ENCODE measurements around the gene ATP13A3.
"Not testable (repeated sequence)": the region's sequence is repeated elsewhere in the genome, so short reads cannot be mapped to it uniquely, and the experiment has no call there.

Gene ATP13A3

DNA sequence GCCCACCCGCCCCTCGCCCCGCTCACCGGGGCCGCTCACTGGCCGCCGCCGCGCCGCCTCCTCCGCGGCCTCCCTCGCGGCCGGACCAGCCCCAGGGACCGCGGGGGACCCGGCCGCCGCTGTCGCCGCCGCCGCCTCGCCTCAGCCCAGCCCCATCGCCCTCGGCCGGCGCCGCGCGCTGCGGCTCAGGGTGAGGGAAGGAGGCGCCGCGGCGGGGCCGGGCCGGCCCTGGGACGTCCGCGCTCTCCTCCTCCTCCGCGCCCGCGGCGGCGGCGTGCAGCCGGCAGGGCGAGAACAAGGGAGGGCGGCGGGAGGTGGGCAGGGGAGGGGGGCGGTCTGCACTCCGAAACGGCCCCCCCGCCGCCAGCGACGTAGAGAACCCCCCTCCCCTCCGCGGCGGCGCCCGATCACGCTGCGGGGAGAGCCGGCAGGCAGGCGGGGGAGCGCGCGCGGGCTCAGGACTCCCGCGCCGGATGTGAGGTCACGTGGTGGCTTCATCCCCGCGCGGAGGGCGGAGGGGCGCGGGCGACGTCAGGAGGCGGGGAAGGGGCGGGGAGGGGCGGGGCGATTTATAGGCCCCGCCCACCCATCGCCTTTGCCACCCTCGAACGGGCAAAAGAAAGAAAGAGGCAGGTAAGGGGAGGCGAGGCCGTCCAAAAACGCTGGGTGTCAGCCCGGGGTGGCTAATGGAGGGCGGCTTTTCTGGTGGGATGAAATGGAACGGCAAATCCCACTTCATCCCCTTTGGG is at the start of gene ATP13A3:
Gene ATP13A3, minus strand, starts transcription at position 463 of the 749 bp plus-strand sequence. CDS start 24,812 bp downstream, outside the sequence.
- Mint-ChIP-seq H3K36me3 (ENCODE audit: low read depth) (peaks cover 39% of the 10 kb centered on the region), H3K4me1 (ENCODE audit: low read depth) (peaks cover 52% of the 10 kb centered on the region), H3K9me3 (no peaks in the 10 kb centered on the region), H3K4me3 (peak within 1 kb of the TSS; percentile 89), H3K27ac (peak within 1 kb of the TSS; percentile 92), H3K27me3 (ENCODE audit: low read depth) (no peaks in the 10 kb centered on the region)
- peak; percentile 88 for DNase-seq (ENCODE audit: low spot score)

DNA sequence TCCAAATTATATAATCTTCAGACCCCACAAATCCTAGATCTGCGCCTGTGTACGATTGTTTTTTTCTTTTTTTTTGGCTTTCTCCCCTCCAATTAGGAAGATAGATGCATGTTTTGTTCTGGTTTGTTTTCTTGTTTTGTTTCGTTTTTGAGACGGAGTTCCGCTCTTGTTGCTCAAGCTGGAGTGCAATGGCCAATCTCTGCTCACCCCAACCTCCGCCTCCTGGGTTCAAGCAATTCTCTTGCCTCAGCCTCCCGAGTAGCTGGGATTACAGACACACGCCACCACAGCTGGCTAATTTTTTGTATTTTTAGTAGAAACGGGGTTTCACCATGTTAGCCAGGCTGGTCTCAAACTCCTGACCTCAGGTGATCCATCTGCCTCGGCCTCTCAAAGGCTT is 48.4 kb upstream of the ATP13A3 start:
- not testable (repeated sequence) for H3K27me3 Mint-ChIP-seq (ENCODE audit: low read depth); H3K36me3 Mint-ChIP-seq (ENCODE audit: low read depth); H3K27ac Mint-ChIP-seq; DNase-seq (ENCODE audit: low spot score); H3K4me1 Mint-ChIP-seq (ENCODE audit: low read depth); H3K4me3 Mint-ChIP-seq
- peaks cover 21% of the 10 kb centered on the region for H3K9me3 Mint-ChIP-seq

DNA sequence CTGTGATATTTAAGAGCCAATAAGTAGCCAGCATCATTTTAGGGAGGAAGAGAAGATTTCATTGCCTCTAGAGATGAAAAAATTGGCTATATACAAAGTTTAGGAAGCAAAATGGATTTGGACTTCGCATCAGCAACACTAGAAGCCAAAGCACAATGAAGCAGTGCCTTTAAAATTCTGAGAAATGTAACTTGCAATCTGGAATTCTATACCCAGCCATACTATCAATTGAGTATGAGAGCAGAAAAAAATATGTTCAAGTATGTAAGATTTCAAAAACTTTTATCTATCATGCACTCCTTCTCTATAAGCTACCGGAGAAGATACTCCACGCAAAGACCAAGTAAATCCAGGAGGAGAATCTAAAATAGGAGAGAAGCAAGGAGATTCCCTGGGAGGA is 47.4 kb upstream of the ATP13A3 start:
- Mint-ChIP-seq H3K9me3 (peaks cover 21% of the 10 kb centered on the region), H3K27ac (no peak overlapping the region), H3K4me1 (ENCODE audit: low read depth) (no peaks in the 10 kb centered on the region), H3K27me3 (ENCODE audit: low read depth) (peaks cover 2% of the 10 kb centered on the region), H3K36me3 (ENCODE audit: low read depth) (no peaks in the 10 kb centered on the region), H3K4me3 (no peak overlapping the region)
- DNase-seq (ENCODE audit: low spot score) = no peak

DNA sequence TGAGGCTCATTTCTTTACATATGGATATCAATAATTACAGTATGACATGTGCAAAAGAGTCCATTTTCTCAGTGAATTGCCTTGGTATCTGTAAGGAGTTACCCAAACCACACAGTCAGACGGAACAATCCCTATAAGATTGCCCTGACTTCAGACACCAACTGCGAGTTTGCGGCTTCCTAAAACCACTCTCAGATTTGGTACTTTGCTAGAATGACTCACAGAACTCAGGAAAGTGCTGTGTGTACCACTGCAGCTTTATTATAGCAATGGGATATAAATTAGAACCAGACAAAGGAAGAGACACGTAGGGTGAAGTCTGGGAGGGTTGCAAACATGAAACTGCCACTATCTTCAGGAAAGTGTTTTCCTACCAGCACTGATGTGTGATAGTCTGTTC is 45.8 kb upstream of the ATP13A3 start:
- DNase-seq (ENCODE audit: low spot score) = no peak
- peaks cover 21% of the 10 kb centered on the region for H3K9me3 Mint-ChIP-seq
- H3K27me3 Mint-ChIP-seq (ENCODE audit: low read depth) = peaks cover 2% of the 10 kb centered on the region
- H3K27ac Mint-ChIP-seq = no peak overlapping the region
- no peaks in the 10 kb centered on the region for H3K36me3 Mint-ChIP-seq (ENCODE audit: low read depth)
- H3K4me1 Mint-ChIP-seq (ENCODE audit: low read depth) = no peaks in the 10 kb centered on the region
- H3K4me3 Mint-ChIP-seq = no peak overlapping the region

DNA sequence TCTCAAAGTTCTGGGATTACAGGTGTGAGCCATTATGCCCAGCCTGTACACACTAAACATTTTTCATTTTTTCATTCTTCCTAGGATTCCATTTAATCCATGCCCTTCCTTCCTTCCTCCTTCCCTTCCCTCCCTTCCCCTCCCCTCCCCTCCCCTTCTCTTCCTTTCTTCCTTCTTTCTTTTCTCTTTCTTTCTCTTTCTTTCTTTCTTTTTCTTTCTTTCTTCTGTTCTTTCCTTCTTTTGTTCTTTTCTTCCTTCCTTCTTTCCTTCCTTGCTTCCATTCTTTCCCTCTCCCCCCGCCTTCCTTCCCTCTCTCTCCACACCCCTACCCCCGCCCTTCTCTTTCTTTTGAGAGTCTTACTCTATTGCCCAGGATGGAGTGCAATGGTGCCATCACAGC is 40.9 kb upstream of the ATP13A3 start:
- Mint-ChIP-seq H3K4me3 (no peak overlapping the region), H3K4me1 (ENCODE audit: low read depth) (no peaks in the 10 kb centered on the region), H3K27me3 (ENCODE audit: low read depth) (peaks cover 5% of the 10 kb centered on the region), H3K36me3 (ENCODE audit: low read depth) (no peaks in the 10 kb centered on the region), H3K9me3 (no peaks in the 10 kb centered on the region), H3K27ac (no peak overlapping the region)
- no peak for DNase-seq (ENCODE audit: low spot score)

DNA sequence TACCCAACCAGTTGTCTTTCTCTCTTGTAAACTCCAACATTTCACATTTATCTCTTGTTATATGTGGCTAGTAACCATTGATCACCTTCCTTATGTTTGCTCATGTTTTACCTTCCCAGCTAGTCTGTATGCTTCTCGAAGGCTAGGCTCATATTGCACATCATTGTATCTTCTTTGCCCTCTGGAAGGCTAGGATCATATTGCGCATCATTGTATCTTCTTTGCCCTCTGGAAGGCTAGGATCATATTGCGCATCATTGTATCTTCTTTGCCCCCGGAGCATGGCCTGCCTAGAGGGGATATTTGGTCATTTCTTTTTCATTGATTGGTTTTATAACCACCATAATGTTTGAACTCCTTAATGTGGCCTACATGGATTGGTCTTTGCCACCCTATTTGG is 39.4 kb upstream of the ATP13A3 start:
- Mint-ChIP-seq H3K27me3 (ENCODE audit: low read depth) (peaks cover 5% of the 10 kb centered on the region), H3K27ac (no peak overlapping the region), H3K4me1 (ENCODE audit: low read depth) (peaks cover 5% of the 10 kb centered on the region), H3K4me3 (no peak overlapping the region), H3K36me3 (ENCODE audit: low read depth) (peaks cover 2% of the 10 kb centered on the region), H3K9me3 (peaks cover 3% of the 10 kb centered on the region)
- DNase-seq (ENCODE audit: low spot score) = no peak

DNA sequence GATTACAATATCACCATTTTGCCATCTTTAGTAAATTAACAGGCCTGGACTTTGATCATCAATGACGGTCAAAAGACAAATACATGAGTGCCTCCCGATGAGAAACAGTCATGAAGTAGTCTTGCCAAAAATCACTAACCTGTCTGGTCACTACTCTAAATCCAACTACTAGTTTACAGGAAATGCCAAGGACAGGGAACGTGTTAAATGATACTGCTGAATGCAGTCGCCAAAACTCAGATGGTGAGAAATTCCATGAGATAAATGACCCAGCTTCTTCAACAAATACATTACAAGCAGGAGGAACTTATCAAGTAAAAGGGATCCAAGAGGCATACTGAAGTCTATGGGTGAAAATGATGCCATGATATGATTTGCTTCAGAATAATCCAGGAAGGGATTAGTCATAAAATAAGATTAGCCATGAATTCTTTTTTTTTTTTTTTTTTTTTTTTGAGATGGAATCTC is 35.8 kb upstream of the ATP13A3 start:
- no peak overlapping the region for H3K27ac Mint-ChIP-seq
- H3K36me3 Mint-ChIP-seq (ENCODE audit: low read depth) = peaks cover 12% of the 10 kb centered on the region

DNA sequence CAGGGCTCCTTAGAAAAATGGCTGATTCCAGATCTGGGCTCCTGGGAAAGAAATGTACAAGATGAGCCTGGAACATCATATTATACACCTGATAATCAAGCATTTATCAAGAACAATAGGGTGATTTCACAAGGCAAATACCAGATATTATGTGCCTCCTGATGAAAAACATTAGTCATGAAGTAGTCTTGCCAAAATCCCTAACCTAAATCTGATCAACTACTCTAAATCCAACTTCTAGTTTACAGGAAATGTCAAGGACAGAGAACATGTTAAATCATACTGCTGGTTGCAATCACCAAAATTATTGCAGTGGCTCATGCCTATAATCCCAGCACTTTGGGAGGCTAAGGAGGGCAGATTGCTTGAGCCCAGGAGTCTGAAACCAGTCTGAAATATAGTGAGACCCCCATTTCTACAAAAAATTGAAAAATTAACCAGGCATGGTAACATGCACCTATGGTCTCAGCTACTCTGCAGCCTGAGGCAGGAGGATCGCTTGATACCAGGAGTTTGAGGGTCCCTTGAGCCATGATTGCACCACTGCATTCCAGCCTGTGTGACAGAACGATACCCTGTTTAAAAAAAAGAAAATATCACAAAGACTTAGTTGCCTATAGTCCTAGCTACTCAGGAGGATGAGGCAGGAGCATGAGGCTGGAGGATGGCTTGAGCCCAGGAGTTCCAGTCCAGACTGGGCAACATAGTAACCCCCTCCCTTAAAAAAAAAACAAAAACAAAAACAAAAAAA is 34.9 kb upstream of the ATP13A3 start:
- Mint-ChIP-seq H3K27ac (no peak overlapping the region), H3K4me3 (no peak overlapping the region), H3K9me3 (peaks cover 27% of the 10 kb centered on the region), H3K36me3 (ENCODE audit: low read depth) (peaks cover 12% of the 10 kb centered on the region), H3K4me1 (ENCODE audit: low read depth) (peaks cover 23% of the 10 kb centered on the region), H3K27me3 (ENCODE audit: low read depth) (peaks cover 9% of the 10 kb centered on the region)
- no peak for DNase-seq (ENCODE audit: low spot score)

More for the DNA sequence above, 35.8 kb upstream of the ATP13A3 start:
- peaks cover 9% of the 10 kb centered on the region for H3K27me3 Mint-ChIP-seq (ENCODE audit: low read depth)
- peaks cover 23% of the 10 kb centered on the region for H3K4me1 Mint-ChIP-seq (ENCODE audit: low read depth)
- peaks cover 27% of the 10 kb centered on the region for H3K9me3 Mint-ChIP-seq
- no peak for DNase-seq (ENCODE audit: low spot score)
- no peak overlapping the region for H3K4me3 Mint-ChIP-seq

DNA sequence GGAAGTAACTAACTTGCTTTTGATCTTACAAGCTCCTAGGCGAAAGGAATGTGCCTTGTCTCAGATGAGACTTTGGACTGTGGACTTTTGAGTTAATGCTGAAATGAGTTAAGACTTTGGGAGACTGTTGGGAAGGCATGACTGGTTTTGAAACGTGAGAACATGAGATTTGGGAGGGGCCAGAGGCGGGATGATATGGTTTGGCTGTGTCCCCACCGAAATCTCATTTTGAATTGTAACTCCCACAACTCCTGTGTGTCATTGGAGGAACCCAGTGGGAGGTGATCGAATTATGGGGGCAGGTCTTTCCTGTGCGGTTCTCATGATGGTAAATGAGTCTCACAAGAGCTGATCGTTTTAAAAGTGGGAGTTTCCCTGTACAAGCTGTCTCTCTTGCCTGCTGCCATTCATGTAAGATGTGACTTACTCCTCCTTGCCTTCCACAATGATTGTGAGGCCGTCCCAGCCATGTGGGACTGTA is 33.9 kb upstream of the ATP13A3 start:
- H3K36me3 Mint-ChIP-seq (ENCODE audit: low read depth) = peaks cover 13% of the 10 kb centered on the region
- H3K4me1 Mint-ChIP-seq (ENCODE audit: low read depth) = peaks cover 23% of the 10 kb centered on the region
- H3K27ac Mint-ChIP-seq = peak overlapping the region; percentile 56
- peak; percentile 88 for DNase-seq (ENCODE audit: low spot score)
- H3K4me3 Mint-ChIP-seq = peak overlapping the region; percentile 34
- H3K9me3 Mint-ChIP-seq = peaks cover 27% of the 10 kb centered on the region
- H3K27me3 Mint-ChIP-seq (ENCODE audit: low read depth) = not testable (repeated sequence)

DNA sequence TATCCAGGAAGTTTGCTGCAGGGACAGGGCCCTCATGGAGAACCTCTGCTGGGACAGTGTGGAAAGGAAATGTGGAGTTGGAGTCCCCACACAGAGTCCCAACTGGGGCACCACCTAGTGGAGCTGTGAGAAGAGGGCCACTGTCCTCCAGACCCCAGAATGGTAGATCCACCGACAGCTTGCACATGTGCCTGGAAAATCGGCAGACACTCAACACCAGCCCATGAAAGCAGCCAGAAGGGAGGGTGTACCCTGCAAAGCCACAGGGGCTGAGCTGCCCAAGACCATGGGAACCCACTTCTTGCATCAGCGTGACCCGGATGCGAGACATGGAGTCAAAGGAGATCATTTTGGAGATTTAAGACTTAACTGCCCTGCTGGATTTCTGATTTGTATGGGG is 33.4 kb upstream of the ATP13A3 start:
- DNase-seq (ENCODE audit: low spot score); H3K4me3 Mint-ChIP-seq; H3K27me3 Mint-ChIP-seq (ENCODE audit: low read depth); H3K27ac Mint-ChIP-seq: not testable (repeated sequence)
- H3K9me3 Mint-ChIP-seq = peaks cover 27% of the 10 kb centered on the region
- H3K36me3 Mint-ChIP-seq (ENCODE audit: low read depth) = peaks cover 13% of the 10 kb centered on the region
- peaks cover 23% of the 10 kb centered on the region for H3K4me1 Mint-ChIP-seq (ENCODE audit: low read depth)

DNA sequence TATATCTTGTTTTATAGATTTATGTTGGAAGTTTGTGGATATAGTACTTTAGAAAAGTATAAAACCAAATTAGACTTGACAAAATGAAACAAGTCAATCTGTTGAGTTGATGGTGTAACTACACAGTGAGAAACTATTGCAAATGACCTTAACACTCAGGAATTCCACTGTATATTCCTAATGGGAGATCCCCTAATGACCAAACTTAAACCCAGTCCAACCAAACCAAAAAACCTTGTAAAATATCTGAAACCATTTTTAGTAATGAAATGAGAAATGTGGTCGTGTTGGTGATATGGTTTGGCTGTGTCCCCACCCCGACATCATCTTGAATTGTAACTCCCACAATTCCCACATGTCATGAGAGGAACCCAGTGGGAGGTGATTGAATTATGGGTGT is 31.9 kb upstream of the ATP13A3 start:
- no peak for DNase-seq (ENCODE audit: low spot score)
- Mint-ChIP-seq H3K27ac (no peak overlapping the region), H3K4me3 (no peak overlapping the region), H3K27me3 (ENCODE audit: low read depth) (peaks cover 11% of the 10 kb centered on the region), H3K4me1 (ENCODE audit: low read depth) (peaks cover 23% of the 10 kb centered on the region), H3K36me3 (ENCODE audit: low read depth) (peaks cover 13% of the 10 kb centered on the region), H3K9me3 (peaks cover 27% of the 10 kb centered on the region)

DNA sequence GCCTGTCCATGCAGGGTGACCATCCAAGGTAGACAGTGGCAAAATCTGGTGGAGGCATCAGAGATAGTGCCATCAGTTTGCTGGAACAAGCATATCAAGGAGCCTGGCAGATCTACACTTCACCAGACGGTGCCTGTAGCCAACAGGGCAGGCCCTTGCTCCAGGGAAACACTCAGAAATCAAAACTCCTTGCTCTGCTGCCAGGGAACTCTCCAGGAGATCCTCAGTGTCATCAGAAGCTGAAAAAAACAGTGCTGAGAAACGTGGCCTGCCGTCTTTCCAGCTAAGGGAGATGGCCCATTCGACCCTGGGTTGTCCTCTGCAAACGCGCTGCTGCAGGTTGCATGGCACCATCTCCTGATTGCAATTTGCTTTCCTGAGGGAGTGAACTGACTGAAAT is 30.5 kb upstream of the ATP13A3 start:
- DNase-seq (ENCODE audit: low spot score) = no peak
- H3K4me3 Mint-ChIP-seq = no peak overlapping the region
- peaks cover 13% of the 10 kb centered on the region for H3K36me3 Mint-ChIP-seq (ENCODE audit: low read depth)
- peaks cover 27% of the 10 kb centered on the region for H3K9me3 Mint-ChIP-seq
- H3K27ac Mint-ChIP-seq = no peak overlapping the region
- H3K27me3 Mint-ChIP-seq (ENCODE audit: low read depth) = peaks cover 11% of the 10 kb centered on the region
- H3K4me1 Mint-ChIP-seq (ENCODE audit: low read depth) = peaks cover 23% of the 10 kb centered on the region

DNA sequence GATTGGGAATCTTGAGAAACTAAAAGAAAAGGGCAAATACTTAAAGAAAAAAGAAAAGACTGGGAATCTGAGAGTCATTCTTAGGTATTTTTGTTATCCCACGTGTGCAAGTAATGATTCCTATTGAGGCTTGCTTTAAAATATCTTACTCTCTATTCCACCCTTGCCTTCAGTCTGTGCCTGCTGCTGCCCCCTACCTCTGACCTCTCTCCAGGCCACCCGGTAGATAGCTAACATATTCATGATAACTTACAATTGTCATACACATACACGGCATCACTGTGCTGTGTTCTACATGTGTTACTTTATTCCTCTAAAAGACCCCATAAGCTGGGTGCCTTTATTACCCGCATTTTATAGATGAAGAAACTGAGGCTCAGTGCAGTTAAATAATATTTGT is 27.8 kb upstream of the ATP13A3 start:
- no peak overlapping the region for H3K27ac Mint-ChIP-seq
- no peak overlapping the region for H3K4me3 Mint-ChIP-seq
- DNase-seq (ENCODE audit: low spot score) = no peak
- H3K36me3 Mint-ChIP-seq (ENCODE audit: low read depth) = peaks cover 9% of the 10 kb centered on the region
- peaks cover 7% of the 10 kb centered on the region for H3K27me3 Mint-ChIP-seq (ENCODE audit: low read depth)
- peaks cover 5% of the 10 kb centered on the region for H3K4me1 Mint-ChIP-seq (ENCODE audit: low read depth)
- peaks cover 14% of the 10 kb centered on the region for H3K9me3 Mint-ChIP-seq

DNA sequence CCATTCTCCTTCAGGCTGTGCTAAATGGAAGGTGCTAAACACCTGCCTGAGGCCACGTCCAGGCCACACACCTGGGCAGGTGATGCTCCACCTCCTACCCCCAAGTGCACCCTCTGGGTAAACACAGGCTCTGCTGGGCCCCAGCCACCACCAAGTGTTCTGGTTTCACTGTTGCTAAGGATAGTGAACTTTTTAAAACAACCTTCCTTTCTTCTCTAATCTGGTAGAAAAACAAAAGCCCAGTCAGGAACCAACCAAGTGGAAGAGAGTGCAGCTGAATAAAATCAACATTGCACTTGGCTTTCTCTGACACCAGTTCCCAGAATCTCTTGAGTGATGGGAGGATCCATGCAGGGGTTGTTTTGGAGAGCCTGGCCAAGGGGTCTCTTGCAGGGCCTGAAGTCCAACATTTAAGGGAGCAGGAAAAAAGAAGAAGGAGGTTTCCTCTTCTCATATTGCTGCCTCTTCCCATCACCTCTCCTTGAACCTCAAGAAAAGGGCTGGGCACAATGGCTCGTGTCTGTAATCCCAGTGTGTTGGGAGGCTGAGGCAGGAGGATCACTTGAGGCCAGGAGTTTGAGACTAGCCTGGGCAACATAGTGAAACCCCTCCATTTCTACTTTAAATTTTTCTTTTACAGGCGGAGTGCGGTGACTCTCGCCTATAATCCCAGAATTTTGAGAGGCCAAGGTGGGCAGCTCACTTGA is 26.2 kb upstream of the ATP13A3 start:
- H3K4me3 Mint-ChIP-seq = no peak overlapping the region
- H3K4me1 Mint-ChIP-seq (ENCODE audit: low read depth) = no peaks in the 10 kb centered on the region
- no peaks in the 10 kb centered on the region for H3K9me3 Mint-ChIP-seq
- DNase-seq (ENCODE audit: low spot score) = no peak
- no peak overlapping the region for H3K27ac Mint-ChIP-seq
- H3K36me3 Mint-ChIP-seq (ENCODE audit: low read depth) = peaks cover 4% of the 10 kb centered on the region
- H3K27me3 Mint-ChIP-seq (ENCODE audit: low read depth) = peaks cover 7% of the 10 kb centered on the region

Measured in T-helper 2 cell treated with Interferon-gamma antibody and Interleukin-4, amounts not matched to agents 5 μg/mL and 100 μg/mL, for 36 hours (primary cell).